Glutamatergic neuron (in vitro differentiated cells): Measurements from ENCODE around the gene KLHL14. TPM values are rescaled to one million over a fixed set of nuclear protein-coding genes. Genes with fewer than 3 reads are reported as not detected.

Source experiments
- DNase-seq: peaks from one replicate; pipeline ENCODE4 v3.0.0; 2022
- H3K27ac Mint-ChIP-seq: one replicate; pipeline ENCODE4 v1.8.0; 2020; ENCODE audit warnings: mild to moderate bottlenecking, mixed read lengths, inconsistent platforms; ENCODE audit not compliant: unreplicated experiment
- H3K27me3 Mint-ChIP-seq: one replicate; pipeline ENCODE4 v1.8.0; 2020; ENCODE audit warnings: mild to moderate bottlenecking, moderate library complexity, mixed read lengths, inconsistent platforms; ENCODE audit not compliant: unreplicated experiment
- H3K36me3 Mint-ChIP-seq: one replicate; pipeline ENCODE4 v1.8.0; 2020; ENCODE audit warnings: mild to moderate bottlenecking, mixed read lengths, inconsistent platforms; ENCODE audit not compliant: unreplicated experiment
- H3K4me1 Mint-ChIP-seq: one replicate; pipeline ENCODE4 v1.8.0; 2020; ENCODE audit warnings: mild to moderate bottlenecking, low read depth, mixed read lengths, inconsistent platforms; ENCODE audit not compliant: unreplicated experiment
- H3K4me3 Mint-ChIP-seq: one replicate; pipeline ENCODE4 v1.8.0; 2020; ENCODE audit warnings: mild to moderate bottlenecking, mixed read lengths, inconsistent platforms; ENCODE audit not compliant: unreplicated experiment
- H3K9me3 Mint-ChIP-seq: one replicate; pipeline ENCODE4 v1.8.0; 2020; ENCODE audit warnings: mild to moderate bottlenecking, moderate library complexity, mixed read lengths, inconsistent platforms; ENCODE audit not compliant: unreplicated experiment
- total RNA-seq: library from RNA; stranded (reverse); fragmentation: NEBNext Ultra II Directional; extraction: Animal tissue kit (Norgen Biotek cat#: 25700); gene quantifications from one replicate; pipeline ENCODE4 v1.2.1, GENCODE V29; 2021; ENCODE audit not compliant: unreplicated experiment
- TF ChIP-seq, protein P1 (sequence below): fragments of 200-600 bp; sonication (generic); IDR thresholded peaks from one replicate; pipeline ENCODE4 v1.5.0; 2021; ENCODE audit not compliant: partially characterized antibody, unreplicated experiment

Gene KLHL14
- total RNA-seq, 1 donor from 2014 or later = not detected

DNA sequence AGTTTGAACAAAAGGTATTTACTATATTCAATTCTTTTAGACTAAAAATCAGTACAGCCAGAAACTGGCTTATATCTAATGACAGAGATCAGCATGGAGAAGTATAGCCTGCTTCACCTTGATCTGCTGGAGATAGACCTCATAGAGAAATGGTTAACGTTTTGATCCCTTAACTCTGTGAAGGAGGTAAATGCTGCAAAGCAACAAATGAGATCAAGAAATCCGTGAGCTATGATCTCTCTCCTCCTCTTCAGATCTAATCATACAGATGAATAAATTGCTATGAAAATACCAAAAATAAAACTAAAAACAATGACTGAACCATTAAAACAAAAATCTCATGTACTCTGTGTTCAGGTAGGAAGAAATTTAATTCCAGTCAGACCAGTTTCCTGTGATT is 42.8 kb downstream of the KLHL14 start:
- Mint-ChIP-seq H3K9me3 (no peaks in the 10 kb centered on the region), H3K4me1 (no peaks in the 10 kb centered on the region), H3K27me3 (no peaks in the 10 kb centered on the region), H3K36me3 (no peaks in the 10 kb centered on the region), H3K4me3 (no peak overlapping the region), H3K27ac (no peak overlapping the region)
- no peak for DNase-seq
- TF ChIP-seq, protein P1, sequence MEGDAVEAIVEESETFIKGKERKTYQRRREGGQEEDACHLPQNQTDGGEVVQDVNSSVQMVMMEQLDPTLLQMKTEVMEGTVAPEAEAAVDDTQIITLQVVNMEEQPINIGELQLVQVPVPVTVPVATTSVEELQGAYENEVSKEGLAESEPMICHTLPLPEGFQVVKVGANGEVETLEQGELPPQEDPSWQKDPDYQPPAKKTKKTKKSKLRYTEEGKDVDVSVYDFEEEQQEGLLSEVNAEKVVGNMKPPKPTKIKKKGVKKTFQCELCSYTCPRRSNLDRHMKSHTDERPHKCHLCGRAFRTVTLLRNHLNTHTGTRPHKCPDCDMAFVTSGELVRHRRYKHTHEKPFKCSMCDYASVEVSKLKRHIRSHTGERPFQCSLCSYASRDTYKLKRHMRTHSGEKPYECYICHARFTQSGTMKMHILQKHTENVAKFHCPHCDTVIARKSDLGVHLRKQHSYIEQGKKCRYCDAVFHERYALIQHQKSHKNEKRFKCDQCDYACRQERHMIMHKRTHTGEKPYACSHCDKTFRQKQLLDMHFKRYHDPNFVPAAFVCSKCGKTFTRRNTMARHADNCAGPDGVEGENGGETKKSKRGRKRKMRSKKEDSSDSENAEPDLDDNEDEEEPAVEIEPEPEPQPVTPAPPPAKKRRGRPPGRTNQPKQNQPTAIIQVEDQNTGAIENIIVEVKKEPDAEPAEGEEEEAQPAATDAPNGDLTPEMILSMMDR = no peak

DNA sequence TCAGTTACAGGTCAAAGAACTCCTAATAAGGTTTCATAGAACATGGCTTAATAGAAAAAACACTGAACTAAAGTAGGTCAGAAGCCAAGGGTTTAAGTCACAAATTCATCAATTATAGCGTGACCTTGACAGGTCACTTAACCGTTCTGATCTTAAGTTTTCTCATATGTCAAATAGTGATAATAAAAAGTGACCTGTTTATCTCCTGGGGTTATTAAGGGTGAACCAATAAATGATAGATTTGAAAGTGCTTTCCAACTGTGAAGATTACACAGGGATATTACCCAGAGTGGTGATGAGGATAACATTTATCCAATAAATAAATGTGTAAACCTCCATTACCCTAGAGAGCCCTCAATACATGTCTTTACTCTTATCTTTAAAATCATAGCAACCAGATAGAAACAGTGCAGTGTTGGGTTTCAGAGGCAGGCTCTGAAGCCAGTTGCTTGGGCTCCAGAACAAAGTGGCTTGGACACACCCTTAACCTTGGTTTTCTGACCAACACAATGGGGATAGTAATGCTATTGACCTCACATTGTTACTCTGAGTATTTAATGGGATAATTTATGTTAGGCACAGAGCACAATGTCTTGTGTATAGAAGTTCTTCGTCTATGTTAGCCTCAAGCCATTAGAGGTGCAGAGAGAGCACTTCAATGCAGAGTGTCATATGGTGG is 48.6 kb downstream of the KLHL14 start:
- Mint-ChIP-seq H3K4me3 (no peak overlapping the region), H3K27ac (no peak overlapping the region), H3K36me3 (no peaks in the 10 kb centered on the region), H3K4me1 (no peaks in the 10 kb centered on the region), H3K27me3 (peaks cover 4% of the 10 kb centered on the region), H3K9me3 (peaks cover 2% of the 10 kb centered on the region)
- TF ChIP-seq, protein P1 = no peak
- no peak for DNase-seq

DNA sequence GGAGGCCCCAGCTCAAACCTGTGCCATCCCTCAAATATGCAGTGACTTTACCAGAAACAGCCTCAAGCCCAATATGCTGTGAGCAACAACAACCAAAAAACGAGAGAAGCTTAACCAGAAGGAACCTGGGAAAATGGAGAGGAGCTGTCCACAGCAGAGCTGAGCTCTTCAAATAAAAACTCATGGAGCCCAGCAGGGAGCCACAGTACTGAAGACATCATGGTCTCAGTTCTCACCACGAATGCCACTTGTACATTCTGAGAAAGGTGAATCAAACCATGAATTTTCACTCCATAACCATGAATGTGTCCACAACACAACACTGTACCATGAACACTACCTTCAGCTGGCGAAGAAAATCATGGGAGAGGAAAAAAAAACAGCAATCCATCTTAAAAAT is 50.5 kb downstream of the KLHL14 start:
- Mint-ChIP-seq H3K4me1 (no peaks in the 10 kb centered on the region), H3K27ac (no peak overlapping the region), H3K4me3 (no peak overlapping the region), H3K9me3 (peaks cover 2% of the 10 kb centered on the region), H3K36me3 (no peaks in the 10 kb centered on the region), H3K27me3 (peaks cover 4% of the 10 kb centered on the region)
- TF ChIP-seq, protein P1 = no peak
- DNase-seq = no peak

DNA sequence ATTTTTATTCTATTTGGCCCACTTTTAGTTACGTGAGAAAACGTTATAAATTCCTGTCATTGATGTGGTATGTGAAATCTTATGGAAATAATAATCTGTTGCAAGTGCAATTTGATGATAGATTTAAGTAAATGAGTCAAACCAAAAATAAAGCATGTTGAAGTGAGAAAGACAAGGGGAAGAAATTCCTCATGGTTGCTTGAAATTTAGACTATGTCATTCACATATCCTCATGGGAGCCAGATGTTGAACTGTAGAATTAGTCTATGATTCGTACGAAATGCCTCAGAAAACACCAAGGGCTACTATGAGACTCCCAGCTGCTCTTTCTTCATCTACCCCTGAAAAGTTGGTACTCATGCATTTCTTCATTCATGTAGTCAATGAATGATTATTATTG is 55.7 kb downstream of the KLHL14 start:
- H3K36me3 Mint-ChIP-seq = no peaks in the 10 kb centered on the region
- H3K27ac Mint-ChIP-seq = no peak overlapping the region
- peaks cover 2% of the 10 kb centered on the region for H3K9me3 Mint-ChIP-seq
- TF ChIP-seq, protein P1 = no peak
- H3K4me1 Mint-ChIP-seq = no peaks in the 10 kb centered on the region
- H3K4me3 Mint-ChIP-seq = no peak overlapping the region
- DNase-seq = no peak
- peaks cover 4% of the 10 kb centered on the region for H3K27me3 Mint-ChIP-seq

DNA sequence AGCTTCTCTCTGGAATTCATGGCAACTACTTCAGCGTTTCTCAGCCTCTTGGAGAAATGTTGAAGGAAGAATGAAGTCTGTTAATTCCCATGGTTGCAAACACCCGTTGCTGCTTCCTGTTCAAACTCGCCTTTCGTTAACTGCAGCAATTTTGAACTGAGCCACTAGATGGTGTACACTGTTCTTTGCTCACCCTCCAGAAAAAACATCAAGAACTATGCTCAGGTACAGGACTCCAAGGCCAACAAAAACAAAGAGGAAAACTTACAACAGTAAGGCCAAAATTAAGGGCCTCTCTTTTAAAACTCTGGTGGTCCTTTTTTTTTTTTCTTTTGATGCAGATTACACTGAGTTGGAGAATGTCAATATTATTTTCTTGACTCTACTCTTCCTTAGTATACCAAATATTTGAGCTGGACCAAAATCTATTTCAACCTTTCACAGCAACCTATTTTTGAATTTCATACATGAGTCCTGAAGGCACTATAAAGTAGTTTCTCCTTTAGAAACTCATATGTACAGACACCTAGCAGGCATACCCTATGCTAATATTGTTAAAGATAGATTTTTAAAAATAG is 58.2 kb downstream of the KLHL14 start:
- TF ChIP-seq, protein P1 = peak; percentile 78
- Mint-ChIP-seq H3K9me3 (no peaks in the 10 kb centered on the region), H3K4me3 (no peak overlapping the region), H3K36me3 (no peaks in the 10 kb centered on the region), H3K27me3 (no peaks in the 10 kb centered on the region), H3K27ac (no peak overlapping the region), H3K4me1 (no peaks in the 10 kb centered on the region)
- peak; percentile 30 for DNase-seq
